Tibial nerve (tissue), 4 donors: ENCODE measurements around the gene SDK2. TPM values are rescaled to one million over a fixed set of nuclear protein-coding genes. Genes with fewer than 3 reads are reported as not detected.
A peak's percentile ranks its signal among the peaks of the same experiment; 100 is the strongest.

Source experiments
- DNase-seq, 2 donors: peaks; one replicate each; pipeline ENCODE4 v3.0.0-alpha.2; 2019; ENCODE audit warnings: low spot score in 2 of 2
- H3K27ac ChIP-seq, 4 donors: fragments of 200-600 bp; sonication (generic) in 3 of 4; one replicate each; pipeline ENCODE4 v1.5.1; 2017 to 2019; ENCODE audit warnings: mild to moderate bottlenecking in 1 of 4
- H3K27me3 ChIP-seq, 2 donors: fragments of 200-600 bp; sonication (generic) in 1 of 2; one replicate each; pipeline versions ENCODE4 v1.5.1 to v1.6.0; 2017 to 2019
- H3K36me3 ChIP-seq, 3 donors: fragments of 200-600 bp; sonication (generic); one replicate each; pipeline ENCODE4 v1.5.1; 2018 to 2019
- H3K4me1 ChIP-seq, 4 donors: fragments of 200-600 bp; sonication (generic) in 3 of 4; one replicate each; pipeline ENCODE4 v1.5.1; 2017 to 2019
- H3K4me3 ChIP-seq, 4 donors: fragments of 200-600 bp; sonication (generic) in 3 of 4; one replicate each; pipeline ENCODE4 v1.5.1; 2017 to 2019; ENCODE audit warnings: mild to moderate bottlenecking in 1 of 4, moderate library complexity in 1 of 4
- H3K9me3 ChIP-seq, 4 donors: fragments of 200-600 bp; sonication (generic) in 3 of 4; one replicate each; pipeline ENCODE4 v1.5.1; 2017 to 2019
- CTCF ChIP-seq, 5 experiments: fragments of 200-600 bp in 3 of 5; fragments of 450-650 bp in 2 of 5; sonication (generic) in 3 of 5; IDR thresholded peaks; one replicate each; pipeline ENCODE4 v1.5.1; 2016 to 2019; ENCODE audit warnings: antibody characterized with exemption in 5 of 5, mild to moderate bottlenecking in 3 of 5, moderate library complexity in 2 of 5
- EP300 ChIP-seq, 2 donors: sonication (generic); formaldehyde crosslinking; IDR thresholded peaks; one replicate each; pipeline ENCODE4 v1.6.1; 2017; ENCODE audit warnings: antibody characterized with exemption in 2 of 2, mild to moderate bottlenecking in 1 of 2
- POLR2A ChIP-seq, 2 donors: fragments of 450-650 bp; IDR thresholded peaks; one replicate each; pipeline ENCODE4 v1.6.1; 2017; ENCODE audit warnings: antibody characterized with exemption in 2 of 2, mild to moderate bottlenecking in 2 of 2, moderate library complexity in 2 of 2
- WGBS, 2 donors: methylation state at CpG; one replicate each; pipeline ENCODE4 v1.1.5; 2018; 5-methylcytosine and 5-hydroxymethylcytosine counted together
- total RNA-seq, 4 donors: library from RNA; depleted of rRNA; stranded (reverse); fragments of >200 nt; gene quantifications; one replicate each; pipeline ENCODE4 v1.1.0, GENCODE V29; 2016

The SDK2 gene
- total RNA-seq, 4 donors from 2014 or later = 3.1 to 6.3 (median 4.6) TPM

DNA sequence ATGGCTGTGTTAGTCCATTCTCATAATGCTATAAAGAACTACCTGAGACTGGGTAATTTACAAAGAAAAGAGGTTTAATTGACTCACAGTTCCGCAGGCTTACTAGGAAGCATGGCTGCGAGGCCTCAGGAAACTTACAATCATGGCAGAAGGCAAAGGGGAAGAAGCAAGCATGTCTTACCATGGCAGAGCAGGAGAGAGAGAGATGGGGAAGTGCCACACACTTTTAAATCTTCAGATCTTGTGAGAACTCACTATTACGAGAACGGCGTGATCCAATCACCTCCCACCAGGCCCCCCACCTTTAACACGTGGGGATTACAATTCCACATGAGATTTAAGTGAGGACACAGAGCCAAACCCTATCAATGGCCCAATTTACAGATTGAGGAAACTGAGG lies 96.5 kb downstream of the SDK2 start:
- Histone ChIP-seq H3K4me3 (no peak overlapping the region), H3K27ac (no peak overlapping the region), H3K36me3 (no peaks in the 10 kb centered on the region), H3K4me1 (peaks cover 0 to 16% (median 2%) of the 10 kb centered on the region in 4 donors), H3K9me3 (no peaks in the 10 kb centered on the region), H3K27me3 (no peaks in the 10 kb centered on the region)
- WGBS, 2 donors = 84 to 85% methylated on average over 6 of the region's 6 CpGs
- no peak for TF ChIP-seq POLR2A (IDR thresholded peaks at IDR 0.05)
- TF ChIP-seq CTCF (IDR thresholded peaks at IDR 0.05) = no peak
- TF ChIP-seq EP300 (IDR thresholded peaks at IDR 0.05) = no peak
- no peak for DNase-seq

DNA sequence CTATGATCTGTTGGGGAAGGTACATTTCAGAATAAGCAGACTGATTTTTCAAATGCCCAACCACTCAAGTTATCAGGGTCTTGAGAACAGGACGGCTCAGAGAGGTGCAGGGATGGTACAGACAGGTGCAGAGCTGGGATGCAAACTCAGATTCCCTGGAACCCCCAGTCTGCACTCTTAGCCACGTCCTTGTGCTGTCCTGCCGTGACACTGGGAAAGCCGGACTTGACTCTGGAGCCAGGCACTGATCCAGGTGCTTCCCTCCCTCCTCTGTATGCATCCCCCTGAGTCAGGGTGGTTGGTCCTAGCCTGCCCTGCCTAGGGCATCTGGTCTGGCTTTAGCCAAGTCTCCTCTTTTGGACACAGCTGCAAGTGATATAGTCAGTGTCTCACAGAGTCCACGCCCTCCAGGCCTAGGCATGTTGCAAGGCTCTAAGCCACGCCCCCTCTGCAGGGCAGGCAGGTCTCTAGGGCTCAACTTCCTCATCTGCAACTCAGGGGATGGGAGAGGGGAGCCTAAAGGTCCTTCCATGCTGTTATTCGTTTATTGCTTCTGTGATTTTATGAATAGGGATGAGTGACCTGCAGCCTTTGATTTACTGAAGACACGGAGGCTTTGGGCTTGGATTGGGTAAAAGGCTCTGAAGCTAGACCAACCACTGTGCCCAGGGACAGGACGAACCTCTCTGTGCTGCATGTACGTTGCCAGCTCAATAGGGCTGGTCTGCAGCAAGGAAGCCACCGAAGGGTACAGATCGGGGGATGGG lies 97.3 kb downstream of the SDK2 start:
- H3K27me3 ChIP-seq = no peaks in the 10 kb centered on the region
- peaks cover 0 to 15% (median 0%) of the 10 kb centered on the region in 4 donors for H3K4me1 ChIP-seq
- no peaks in the 10 kb centered on the region for H3K9me3 ChIP-seq
- peak in 1 of 2 donors; percentile 25 for DNase-seq
- no peak overlapping the region for H3K27ac ChIP-seq
- TF ChIP-seq CTCF (IDR thresholded peaks at IDR 0.05) (no peak), EP300 (IDR thresholded peaks at IDR 0.05) (no peak), POLR2A (IDR thresholded peaks at IDR 0.05) (no peak)
- WGBS, 2 donors = 76 to 79% methylated on average over 12 of the region's 12 CpGs
- no peak overlapping the region for H3K4me3 ChIP-seq
- H3K36me3 ChIP-seq = no peaks in the 10 kb centered on the region

DNA sequence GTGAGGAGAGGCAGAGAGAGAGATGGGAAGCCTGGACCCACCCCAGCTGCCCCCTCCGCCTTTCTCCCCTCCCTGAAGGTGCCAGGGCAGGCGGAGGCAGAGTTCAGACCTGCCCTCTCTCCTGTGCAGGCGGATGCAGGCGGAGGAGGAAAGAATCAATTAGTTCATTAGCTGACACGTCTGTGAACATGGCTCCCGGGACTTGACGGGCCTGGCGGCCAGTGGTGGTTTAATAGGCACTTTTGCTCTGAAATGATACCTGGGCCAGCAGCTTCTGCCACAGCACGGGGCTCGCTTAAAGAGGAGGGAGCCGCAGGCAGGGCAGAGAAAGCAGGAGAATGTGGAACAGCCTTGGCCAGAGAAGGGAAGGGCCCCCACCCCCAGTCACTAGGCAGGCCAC lies 98.1 kb downstream of the SDK2 start:
- peaks cover 0 to 9% (median 0%) of the 10 kb centered on the region in 4 donors for H3K4me1 ChIP-seq
- 82 to 90% methylated on average over 11 of the region's 11 CpGs for WGBS, 2 donors
- no peak overlapping the region for H3K4me3 ChIP-seq
- DNase-seq = no peak
- no peak overlapping the region for H3K27ac ChIP-seq
- H3K36me3 ChIP-seq = no peaks in the 10 kb centered on the region
- H3K27me3 ChIP-seq = no peaks in the 10 kb centered on the region
- no peak for TF ChIP-seq EP300 (IDR thresholded peaks at IDR 0.05)
- no peak for TF ChIP-seq CTCF (IDR thresholded peaks at IDR 0.05)
- TF ChIP-seq POLR2A (IDR thresholded peaks at IDR 0.05) = no peak
- no peaks in the 10 kb centered on the region for H3K9me3 ChIP-seq

DNA sequence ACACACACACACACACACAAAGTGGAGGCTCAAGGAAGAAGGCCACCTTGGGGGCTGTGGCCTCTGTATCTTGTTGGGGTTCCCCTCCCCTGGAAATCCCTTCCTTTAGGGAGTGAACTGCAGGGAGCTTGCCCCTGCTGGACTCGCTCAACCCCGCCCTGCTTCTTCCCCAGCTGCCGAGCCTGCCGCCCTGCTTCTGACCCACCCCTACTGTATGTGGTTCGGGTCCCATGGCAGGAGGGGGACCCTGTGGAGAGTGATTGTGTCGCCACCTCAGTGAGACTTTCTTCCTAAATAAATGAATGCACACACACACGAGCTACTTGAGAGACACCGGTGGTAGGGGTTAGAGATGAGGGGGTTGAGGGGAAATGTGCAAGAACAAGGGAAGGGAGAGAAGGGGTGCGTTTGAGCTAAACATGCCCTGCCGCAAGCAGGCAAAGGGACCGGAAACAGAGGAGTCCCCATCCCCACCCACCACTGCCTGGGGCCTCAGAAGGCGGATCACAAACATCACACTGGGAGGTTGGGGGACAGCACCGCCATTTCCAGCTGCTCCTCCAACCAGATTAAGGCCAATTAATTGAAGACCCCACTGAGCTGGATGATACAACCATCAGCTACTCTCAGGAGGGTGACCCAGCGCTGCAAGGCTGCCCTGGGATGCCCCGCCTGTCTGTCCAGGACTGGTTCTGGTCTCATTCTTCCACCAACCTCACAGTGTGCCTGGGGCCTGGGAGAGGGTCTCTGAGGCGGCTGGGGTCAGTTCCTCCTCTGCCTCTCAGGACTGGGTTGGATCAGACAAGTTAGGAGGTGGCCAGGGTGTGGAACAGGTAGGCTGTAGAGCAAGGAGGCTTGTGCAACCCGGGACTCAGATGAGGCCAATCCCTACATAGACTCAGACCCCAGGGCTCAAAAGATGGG lies 98.9 kb downstream of the SDK2 start:
- Histone ChIP-seq H3K27ac (no peak overlapping the region), H3K9me3 (no peaks in the 10 kb centered on the region), H3K36me3 (no peaks in the 10 kb centered on the region), H3K4me1 (peaks cover 0 to 9% (median 0%) of the 10 kb centered on the region in 4 donors), H3K27me3 (no peaks in the 10 kb centered on the region), H3K4me3 (no peak overlapping the region)
- DNase-seq = no peak
- 77 to 78% methylated on average over 17 of the region's 17 CpGs for WGBS, 2 donors
- TF ChIP-seq POLR2A (IDR thresholded peaks at IDR 0.05) (no peak), EP300 (IDR thresholded peaks at IDR 0.05) (no peak), CTCF (IDR thresholded peaks at IDR 0.05) (no peak)

DNA sequence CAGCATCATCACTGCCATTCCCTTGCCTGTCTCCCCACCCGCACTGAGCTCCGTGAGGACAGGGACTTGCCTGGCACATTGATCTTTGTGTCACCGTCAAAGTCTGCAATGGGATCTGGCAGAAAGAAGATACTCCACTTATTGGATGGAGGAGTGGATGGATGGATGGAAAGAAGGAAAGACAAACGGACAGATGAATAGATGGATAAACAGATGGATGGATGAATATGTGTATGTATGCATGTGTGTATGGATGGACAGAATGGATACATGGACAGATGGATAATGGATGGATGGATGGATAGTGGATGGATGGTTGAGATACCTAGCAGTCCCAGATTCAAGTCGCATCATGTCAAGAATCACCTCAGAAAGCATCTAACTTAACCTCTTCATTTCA lies 99.9 kb downstream of the SDK2 start:
- TF ChIP-seq CTCF (IDR thresholded peaks at IDR 0.05) = no peak
- TF ChIP-seq POLR2A (IDR thresholded peaks at IDR 0.05) = no peak
- no peak for TF ChIP-seq EP300 (IDR thresholded peaks at IDR 0.05)

More for the DNA sequence above, 99.9 kb downstream of the SDK2 start:
- no peak overlapping the region for H3K4me3 ChIP-seq
- no peaks in the 10 kb centered on the region for H3K36me3 ChIP-seq
- 95 to 98% methylated on average over 5 of the region's 5 CpGs for WGBS, 2 donors
- peaks cover 0 to 9% (median 0%) of the 10 kb centered on the region in 4 donors for H3K4me1 ChIP-seq
- H3K9me3 ChIP-seq = no peaks in the 10 kb centered on the region
- DNase-seq = no peak
- H3K27me3 ChIP-seq = no peaks in the 10 kb centered on the region
- H3K27ac ChIP-seq = no peak overlapping the region
